ENCODE measurements around the gene JMJD8. TPM values are rescaled to one million over a fixed set of nuclear protein-coding genes. Genes with fewer than 3 reads are reported as not detected.

The JMJD8 gene
- total RNA-seq, 1 donor from 2014 or later = 64.5 TPM

GRCh38 chr16:711548-712320 is 27.6 kb upstream of the JMJD8 start:
- peaks cover 43% of the 10 kb centered on the region for H3K27me3 Mint-ChIP-seq (ENCODE audit: low read depth)
- H3K4me1 Mint-ChIP-seq = peaks cover 23% of the 10 kb centered on the region
- peak; percentile 96 for TF ChIP-seq CTCF (conservative IDR thresholded peaks at IDR 0.05)
- peak overlapping the region; percentile 27 for H3K4me3 Mint-ChIP-seq
- H3K36me3 Mint-ChIP-seq (ENCODE audit: low read depth) = no peaks in the 10 kb centered on the region
- H3K9me3 Mint-ChIP-seq = no peaks in the 10 kb centered on the region
- H3K27ac Mint-ChIP-seq (ENCODE audit: unreplicated experiment) = no peak overlapping the region
- DNase-seq (ENCODE audit: low read depth, low spot score) = peak; percentile 86

GRCh38 chr16:711084-711483 is 26.9 kb upstream of the JMJD8 start:
- no peak overlapping the region for H3K27ac Mint-ChIP-seq (ENCODE audit: unreplicated experiment)
- H3K9me3 Mint-ChIP-seq = no peaks in the 10 kb centered on the region
- H3K4me3 Mint-ChIP-seq = peak overlapping the region; percentile 27
- peaks cover 18% of the 10 kb centered on the region for H3K4me1 Mint-ChIP-seq
- DNase-seq (ENCODE audit: low read depth, low spot score) = no peak
- H3K27me3 Mint-ChIP-seq (ENCODE audit: low read depth) = peaks cover 45% of the 10 kb centered on the region
- no peak for TF ChIP-seq CTCF (conservative IDR thresholded peaks at IDR 0.05)
- H3K36me3 Mint-ChIP-seq (ENCODE audit: low read depth) = no peaks in the 10 kb centered on the region

GRCh38 chr16:710500-711075 is 26.5 kb upstream of the JMJD8 start:
- Mint-ChIP-seq H3K27me3 (ENCODE audit: low read depth) (peaks cover 44% of the 10 kb centered on the region), H3K4me3 (peak overlapping the region; percentile 74), H3K9me3 (no peaks in the 10 kb centered on the region), H3K4me1 (peaks cover 17% of the 10 kb centered on the region), H3K27ac (ENCODE audit: unreplicated experiment) (peak overlapping the region; percentile 90), H3K36me3 (ENCODE audit: low read depth) (no peaks in the 10 kb centered on the region)
- no peak for DNase-seq (ENCODE audit: low read depth, low spot score)
- no peak for TF ChIP-seq CTCF (conservative IDR thresholded peaks at IDR 0.05)

- Mint-ChIP-seq H3K4me3 (peak overlapping the region; percentile 84), H3K27ac (ENCODE audit: unreplicated experiment) (peak overlapping the region; percentile 90), H3K9me3 (no peaks in the 10 kb centered on the region), H3K27me3 (ENCODE audit: low read depth) (peaks cover 45% of the 10 kb centered on the region), H3K4me1 (peaks cover 17% of the 10 kb centered on the region), H3K36me3 (ENCODE audit: low read depth) (no peaks in the 10 kb centered on the region)
- no peak for TF ChIP-seq CTCF (conservative IDR thresholded peaks at IDR 0.05)
- peak; percentile 88 for DNase-seq (ENCODE audit: low read depth, low spot score)
Observed at GRCh38 chr16:709566-710499, 25.7 kb upstream of the JMJD8 start.

- no peaks in the 10 kb centered on the region for H3K9me3 Mint-ChIP-seq
- no peaks in the 10 kb centered on the region for H3K36me3 Mint-ChIP-seq (ENCODE audit: low read depth)
- peaks cover 53% of the 10 kb centered on the region for H3K27me3 Mint-ChIP-seq (ENCODE audit: low read depth)
- H3K27ac Mint-ChIP-seq (ENCODE audit: unreplicated experiment) = peak overlapping the region; percentile 19
- no peak for DNase-seq (ENCODE audit: low read depth, low spot score)
- peaks cover 17% of the 10 kb centered on the region for H3K4me1 Mint-ChIP-seq
- no peak for TF ChIP-seq CTCF (conservative IDR thresholded peaks at IDR 0.05)
- H3K4me3 Mint-ChIP-seq = peak overlapping the region; percentile 84
Observed at GRCh38 chr16:708959-709358, 24.8 kb upstream of the JMJD8 start.

Measured in neural crest cell (in vitro differentiated cells).